ENCODE data around the gene KLHDC8A. TPM values are rescaled to one million over a fixed set of nuclear protein-coding genes. Genes with fewer than 3 reads are reported as not detected.
A peak's percentile ranks its signal among the peaks of the same experiment; 100 is the strongest.

Gene KLHDC8A
- total RNA-seq, 1 experiment from 2014 or later, result 0.49 TPM

- no peak for TF ChIP-seq EGR1 (IDR thresholded peaks at IDR 0.05; ENCODE audit: low read depth)
- TF ChIP-seq ZNF274 (IDR thresholded peaks at IDR 0.05; ENCODE audit: low read depth, low read length), result no peak
- TF ChIP-seq ATF3 (IDR thresholded peaks at IDR 0.05), result no peak
These were observed 62.4 kb downstream of the KLHDC8A start (continued) for GRCh38 chr1:205294175-205294917.

GRCh38 chr1:205293350-205294074 is 63.2 kb downstream of the KLHDC8A start:
- Histone ChIP-seq H3K36me3 (ENCODE audit: control insufficient read depth in 1 of 2, insufficient read depth in 2 of 2, low read length in 2 of 2) (no peaks in the 10 kb centered on the region), H3K9me2 (ENCODE audit: insufficient read depth) (no peaks in the 10 kb centered on the region), H4K20me1 (ENCODE audit: insufficient read depth) (no peaks in the 10 kb centered on the region), H3K79me2 (ENCODE audit: insufficient read depth, low read length) (no peaks in the 10 kb centered on the region), H3K4me1 (ENCODE audit: control insufficient read depth in 1 of 2, insufficient read depth in 2 of 2, low read length in 2 of 2) (peaks cover 35 to 67% of the 10 kb centered on the region in 2 experiments), H3K27me3 (ENCODE audit: insufficient read depth, low read length) (no peaks in the 10 kb centered on the region), H3K4me3 (replicated peaks in 1 of 2; ENCODE audit: low read depth in 1 of 2, low read length in 2 of 2) (peak overlapping the region in 1 of 2 experiments; percentile 38; a peak in 1 of 4 replicates), H2AFZ (ENCODE audit: low read depth, low read length, poor library complexity, severe bottlenecking) (no peak overlapping the region), H3K27ac (ENCODE audit: low read depth, low read length) (peak overlapping the region; percentile 41), H3K9me3 (ENCODE audit: control insufficient read depth in 1 of 2, insufficient read depth in 1 of 2, low read depth in 1 of 2, low read length in 2 of 2) (no peaks in the 10 kb centered on the region), H3K9ac (ENCODE audit: low read length) (peak overlapping the region; percentile 51), H3K4me2 (ENCODE audit: low read length) (peak overlapping the region; percentile 74)
- intact Hi-C loops (cut with micrococcal nuclease), result no loop called here
- no peak for TF ChIP-seq POLR2A (IDR thresholded peaks at IDR 0.05; ENCODE audit: borderline replicate concordance, extremely low read depth, insufficient read depth, insufficient read length)
- no peak for ATAC-seq
- no peak for DNase-seq (ENCODE audit: low read depth, low spot score)
- ChIA-PET CTCF (interaction anchor here (1.5 to 1.9 kb wide), 2 partner anchors 23 to 32 kb away, joined by 4 read pairs; no protein-coding TSS in a partner anchor), RAD21 (ENCODE audit: low non-redundant PET in 1 of 2, low total read pairs in 2 of 2, uncharacterized antibody in 2 of 2, unreplicated experiment in 2 of 2) (no interaction called here), POLR2A (no interaction called here)
- no TSS peak for BruUV-seq (replicated peaks)

- no peaks in the 10 kb centered on the region for H4K20me1 ChIP-seq (ENCODE audit: insufficient read depth)
- no peaks in the 10 kb centered on the region for H3K9me3 ChIP-seq (ENCODE audit: control insufficient read depth in 1 of 2, insufficient read depth in 1 of 2, low read depth in 1 of 2, low read length in 2 of 2)
- no peaks in the 10 kb centered on the region for H3K27me3 ChIP-seq (ENCODE audit: insufficient read depth, low read length)
- intact Hi-C loops (cut with micrococcal nuclease), result no loop called here
- ChIA-PET POLR2A (no interaction called here), CTCF (no interaction called here), RAD21 (ENCODE audit: low non-redundant PET in 1 of 2, low total read pairs in 2 of 2, uncharacterized antibody in 2 of 2, unreplicated experiment in 2 of 2) (no interaction called here)
- H3K9me2 ChIP-seq (ENCODE audit: insufficient read depth), result no peaks in the 10 kb centered on the region
- no peak overlapping the region for H3K27ac ChIP-seq (ENCODE audit: low read depth, low read length)
- no peak for ATAC-seq
- no peak overlapping the region for H3K4me2 ChIP-seq (ENCODE audit: low read length)
- H3K79me2 ChIP-seq (ENCODE audit: insufficient read depth, low read length), result no peaks in the 10 kb centered on the region
- H2AFZ ChIP-seq (ENCODE audit: low read depth, low read length, poor library complexity, severe bottlenecking), result no peak overlapping the region
- no peak for DNase-seq (ENCODE audit: low read depth, low spot score)
- H3K4me3 ChIP-seq (replicated peaks in 1 of 2; ENCODE audit: low read depth in 1 of 2, low read length in 2 of 2), result no peak overlapping the region
- H3K36me3 ChIP-seq (ENCODE audit: control insufficient read depth in 1 of 2, insufficient read depth in 2 of 2, low read length in 2 of 2), result no peaks in the 10 kb centered on the region
- no TSS peak for BruUV-seq (replicated peaks)
- no peak overlapping the region for H3K9ac ChIP-seq (ENCODE audit: low read length)
- peaks cover 25 to 67% of the 10 kb centered on the region in 2 experiments for H3K4me1 ChIP-seq (ENCODE audit: control insufficient read depth in 1 of 2, insufficient read depth in 2 of 2, low read length in 2 of 2)
- TF ChIP-seq POLR2AphosphoS5 (IDR thresholded peaks at IDR 0.05; ENCODE audit: low read depth, low read length) (no peak), ATF3 (IDR thresholded peaks at IDR 0.05) (no peak), TCF7L2 (IDR thresholded peaks at IDR 0.05; ENCODE audit: borderline replicate concordance, extremely low read depth, insufficient read depth, insufficient read length) (no peak), CBX3 (IDR thresholded peaks at IDR 0.05; ENCODE audit: low read depth) (no peak), ZBTB33 (IDR thresholded peaks at IDR 0.05; ENCODE audit: extremely low read depth, insufficient replicate concordance, low read length) (no peak), ZFX (IDR thresholded peaks at IDR 0.05) (no peak), MAX (IDR thresholded peaks at IDR 0.05) (no peak), ELF1 (IDR thresholded peaks at IDR 0.05; ENCODE audit: borderline replicate concordance, low read depth) (no peak), CEBPB (IDR thresholded peaks at IDR 0.05; ENCODE audit: low read depth) (no peak), SP1 (IDR thresholded peaks at IDR 0.05; ENCODE audit: low read depth) (no peak), SRF (IDR thresholded peaks at IDR 0.05; ENCODE audit: low read depth) (no peak), POLR2A (IDR thresholded peaks at IDR 0.05; ENCODE audit: borderline replicate concordance, extremely low read depth, insufficient read depth, insufficient read length) (no peak), FOSL1 (IDR thresholded peaks at IDR 0.05; ENCODE audit: low read depth) (no peak)
These were observed 65.1 kb downstream of the KLHDC8A start for GRCh38 chr1:205291596-205291995.
